Measurements from ENCODE around the gene PRKN. TPM values are rescaled to one million over a fixed set of nuclear protein-coding genes. Genes with fewer than 3 reads are reported as not detected.

Gene PRKN
- total RNA-seq, 6 experiments from 2014 or later = 0.32 TPM; not detected in 5

GRCh38 chr6:162712694-162713093 is 14.9 kb downstream of the PRKN start:
- TF ChIP-seq CTCF (IDR thresholded peaks at IDR 0.05) = no peak
- peaks cover 18% of the 10 kb centered on the region for H3K9me3 Mint-ChIP-seq
- no peak overlapping the region for H3K27ac Mint-ChIP-seq
- no peak overlapping the region for H3K4me3 Mint-ChIP-seq
- no peak for DNase-seq
- no peaks in the 10 kb centered on the region for H3K27me3 Mint-ChIP-seq (ENCODE audit: insufficient read depth)
- no peaks in the 10 kb centered on the region for H3K4me1 Mint-ChIP-seq (ENCODE audit: low read depth)
- no peaks in the 10 kb centered on the region for H3K36me3 Mint-ChIP-seq (ENCODE audit: low read depth)

DNA sequence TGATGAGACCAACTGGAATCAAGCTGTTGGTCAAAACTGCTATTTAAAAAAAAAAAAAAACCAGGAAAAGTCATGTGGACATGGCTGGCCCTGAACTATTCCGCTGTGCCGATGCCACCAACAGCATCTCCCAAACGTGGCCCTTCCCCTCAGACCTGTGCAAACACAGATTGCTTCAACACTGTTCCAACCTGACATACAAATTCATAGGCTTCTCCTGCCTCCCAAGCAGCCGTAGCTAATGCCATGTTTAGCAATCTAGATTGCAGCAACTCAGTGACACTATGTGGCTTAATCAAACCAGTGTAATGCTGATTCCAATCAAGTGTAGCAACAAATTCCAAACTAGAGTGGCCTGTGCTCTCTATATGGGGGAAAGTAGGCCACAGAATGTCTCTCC is 16.2 kb downstream of the PRKN start:
- TF ChIP-seq CTCF (IDR thresholded peaks at IDR 0.05) = no peak
- peaks cover 11% of the 10 kb centered on the region for H3K9me3 Mint-ChIP-seq
- H3K27me3 Mint-ChIP-seq (ENCODE audit: insufficient read depth) = no peaks in the 10 kb centered on the region
- no peaks in the 10 kb centered on the region for H3K4me1 Mint-ChIP-seq (ENCODE audit: low read depth)
- H3K36me3 Mint-ChIP-seq (ENCODE audit: low read depth) = no peaks in the 10 kb centered on the region
- no peak overlapping the region for H3K4me3 Mint-ChIP-seq
- H3K27ac Mint-ChIP-seq = no peak overlapping the region
- no peak for DNase-seq

GRCh38 chr6:162710936-162711335 is 16.6 kb downstream of the PRKN start:
- H3K4me3 Mint-ChIP-seq = no peak overlapping the region
- TF ChIP-seq CTCF (IDR thresholded peaks at IDR 0.05) = no peak
- peaks cover 10% of the 10 kb centered on the region for H3K9me3 Mint-ChIP-seq
- no peaks in the 10 kb centered on the region for H3K4me1 Mint-ChIP-seq (ENCODE audit: low read depth)
- DNase-seq = no peak
- no peaks in the 10 kb centered on the region for H3K36me3 Mint-ChIP-seq (ENCODE audit: low read depth)
- H3K27me3 Mint-ChIP-seq (ENCODE audit: insufficient read depth) = no peaks in the 10 kb centered on the region
- H3K27ac Mint-ChIP-seq = no peak overlapping the region

DNA sequence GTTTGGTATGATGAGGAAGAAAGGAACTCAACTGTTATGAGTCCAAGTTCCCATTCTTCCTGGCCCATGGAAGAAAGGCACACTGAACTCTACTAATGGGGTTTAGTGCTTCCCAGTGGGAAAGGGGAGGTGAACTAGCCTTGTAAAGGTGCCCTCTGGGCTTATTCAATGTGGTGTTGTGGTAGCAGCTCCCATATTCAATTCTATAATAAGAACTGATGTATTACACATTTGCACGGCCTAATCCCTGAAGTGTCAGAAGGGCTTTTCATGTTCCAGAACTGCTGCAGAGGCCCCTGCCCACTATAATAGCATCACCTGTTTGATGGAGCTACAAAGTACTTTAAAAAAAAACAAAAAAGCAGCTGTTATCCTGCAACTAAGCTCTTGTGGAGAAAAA is 17.1 kb downstream of the PRKN start:
- DNase-seq = no peak
- no peak overlapping the region for H3K4me3 Mint-ChIP-seq
- H3K4me1 Mint-ChIP-seq (ENCODE audit: low read depth) = no peaks in the 10 kb centered on the region
- no peak for TF ChIP-seq CTCF (IDR thresholded peaks at IDR 0.05)
- no peaks in the 10 kb centered on the region for H3K36me3 Mint-ChIP-seq (ENCODE audit: low read depth)
- no peaks in the 10 kb centered on the region for H3K27me3 Mint-ChIP-seq (ENCODE audit: insufficient read depth)
- H3K9me3 Mint-ChIP-seq = peaks cover 6% of the 10 kb centered on the region; the same call in 1 of the 2 replicates
- no peak overlapping the region for H3K27ac Mint-ChIP-seq

DNA sequence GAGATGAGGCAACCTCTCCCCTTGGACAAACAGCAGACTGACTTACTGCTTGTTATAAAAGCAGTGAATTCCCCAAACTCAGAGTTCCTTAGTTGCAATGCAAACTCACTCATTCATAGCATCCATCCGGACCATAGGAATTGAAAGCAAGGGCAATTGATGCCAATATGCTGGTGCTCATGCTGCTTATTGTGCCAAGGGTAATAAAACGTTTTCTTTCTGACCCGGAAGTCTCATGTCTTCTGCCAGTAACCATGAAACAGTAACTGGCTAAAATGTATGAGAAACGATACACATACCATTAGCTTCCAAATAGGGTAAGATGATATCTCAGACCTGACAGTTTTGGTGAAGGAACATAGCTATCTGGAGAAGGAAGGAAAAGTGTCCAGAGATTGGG is 18.1 kb downstream of the PRKN start:
- Mint-ChIP-seq H3K4me3 (no peak overlapping the region), H3K9me3 (peaks cover 6% of the 10 kb centered on the region; the same call in 1 of the 2 replicates), H3K27ac (no peak overlapping the region), H3K36me3 (ENCODE audit: low read depth) (no peaks in the 10 kb centered on the region), H3K4me1 (ENCODE audit: low read depth) (no peaks in the 10 kb centered on the region), H3K27me3 (ENCODE audit: insufficient read depth) (no peaks in the 10 kb centered on the region)
- TF ChIP-seq CTCF (IDR thresholded peaks at IDR 0.05) = no peak
- no peak for DNase-seq

DNA sequence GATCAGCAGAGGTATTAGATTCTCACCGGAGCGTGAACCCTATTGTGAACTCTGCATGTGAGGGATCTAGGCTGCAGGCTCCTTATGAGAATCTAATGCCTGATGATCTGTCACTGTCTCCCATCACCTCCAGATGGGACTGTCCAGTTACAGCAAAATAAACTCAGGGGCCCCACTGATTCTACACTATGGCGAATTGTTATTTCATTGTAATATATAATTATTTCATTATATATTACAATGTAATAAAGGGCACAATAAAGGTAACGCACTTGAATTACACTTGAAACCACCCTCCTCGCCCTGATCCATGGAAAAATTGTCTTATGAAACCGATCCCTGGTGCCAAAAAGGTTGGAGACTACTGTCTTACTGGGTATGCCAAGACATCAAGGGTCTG is 18.6 kb downstream of the PRKN start:
- Mint-ChIP-seq H3K9me3 (peaks cover 6% of the 10 kb centered on the region; the same call in 1 of the 2 replicates), H3K4me1 (ENCODE audit: low read depth) (no peaks in the 10 kb centered on the region)

More for the DNA sequence above, 18.6 kb downstream of the PRKN start:
- no peak overlapping the region for H3K27ac Mint-ChIP-seq
- no peaks in the 10 kb centered on the region for H3K27me3 Mint-ChIP-seq (ENCODE audit: insufficient read depth)
- TF ChIP-seq CTCF (IDR thresholded peaks at IDR 0.05) = no peak
- H3K4me3 Mint-ChIP-seq = no peak overlapping the region
- no peak for DNase-seq
- no peaks in the 10 kb centered on the region for H3K36me3 Mint-ChIP-seq (ENCODE audit: low read depth)
